Stimulated activated CD4-positive, alpha-beta T cell treated with anti-CD3 and anti-CD28 coated beads, Interleukin-12 subunit alpha, Interleukin-12 subunit beta, amount 100 ng/mL, for 48 hours (primary cell): ENCODE results near the gene ZBTB8A.
"Not testable (repeated sequence)": the region's sequence is repeated elsewhere in the genome, so short reads cannot be mapped to it uniquely, and the experiment has no call there.

Experiments used
- DNase-seq, 3 donors: peaks; one replicate each; pipeline ENCODE4 v3.0.0-alpha.2; 2020; ENCODE audit warnings: low read depth in 2 of 3, low spot score in 1 of 3

The ZBTB8A gene

GRCh38 chr1:32619701-32620485 is 80.7 kb downstream of the ZBTB8A start:
- no peak for DNase-seq

- no peak for DNase-seq
Measured at GRCh38 chr1:32622205-32622604, 83.0 kb downstream of the ZBTB8A start.

- no peak for DNase-seq
Measured at GRCh38 chr1:32622806-32623681, 83.8 kb downstream of the ZBTB8A start.

- peak; percentile 21 to 37 (median 35) for DNase-seq
Measured at GRCh38 chr1:32623775-32624174, 84.5 kb downstream of the ZBTB8A start.

- DNase-seq = no peak
Measured at GRCh38 chr1:32626176-32626575, 86.9 kb downstream of the ZBTB8A start.

GRCh38 chr1:32627596-32628162 is 88.5 kb downstream of the ZBTB8A start:
- DNase-seq = no peak

GRCh38 chr1:32630173-32630572 is 90.9 kb downstream of the ZBTB8A start:
- not testable (repeated sequence) for DNase-seq

GRCh38 chr1:32632829-32633228 is 93.6 kb downstream of the ZBTB8A start:
- DNase-seq = no peak

GRCh38 chr1:32635508-32636277 is 96.5 kb downstream of the ZBTB8A start:
- DNase-seq = no peak

GRCh38 chr1:32636914-32637645 is 97.9 kb downstream of the ZBTB8A start:
- DNase-seq = no peak

- DNase-seq = no peak
Measured at GRCh38 chr1:32639489-32640075, 100.4 kb downstream of the ZBTB8A start.

GRCh38 chr1:32642292-32642827 is 103.1 kb downstream of the ZBTB8A start:
- DNase-seq = not testable (repeated sequence)

GRCh38 chr1:32644426-32644825 is 105.2 kb downstream of the ZBTB8A start:
- no peak for DNase-seq

GRCh38 chr1:32647308-32648134 is 108.3 kb downstream of the ZBTB8A start:
- DNase-seq = no peak

GRCh38 chr1:32650248-32650751 is 111.1 kb downstream of the ZBTB8A start, which contains the start of gene ZBTB8OS:
ZBTB8OS (minus strand) TSS chr1:32650550; CDS start chr1:32650529, 21 bp downstream.
- DNase-seq = peak; percentile 74 to 81 (median 80)

GRCh38 chr1:32650752-32651460 is 111.7 kb downstream of the ZBTB8A start, which contains the start of gene RBBP4:
RBBP4 (plus strand) TSS chr1:32651208; CDS start chr1:32651307, 99 bp downstream.
- DNase-seq = peak; percentile 96 to 98 (median 98)

- DNase-seq = no peak
Measured at GRCh38 chr1:32651461-32652073, 112.3 kb downstream of the ZBTB8A start.
